PC-9 (cell line): ENCODE results near the gene ATP6V0B. TPM values are rescaled to one million over a fixed set of nuclear protein-coding genes. Genes with fewer than 3 reads are reported as not detected.

Source experiments
- BruUV-seq: library from RNA; stranded (reverse); fragments of 400-500 nt; replicated peaks from 2 replicates; lab custom pipeline; 2021; lab: Mats Ljungman, UMichigan
- CTCF ChIA-PET: fragments of 300-600 bp; sonication (Branson Sonifier 250); formaldehyde crosslinking; loops from one replicate; lab custom pipeline; 2022; ENCODE audit warnings: antibody characterized with exemption; lab: Charles Lee
- POLR2A ChIA-PET: fragments of 300-600 bp; sonication (Branson Sonifier 250); formaldehyde crosslinking; loops from one replicate; lab custom pipeline; 2022; ENCODE audit warnings: antibody characterized with exemption; ENCODE audit not compliant: unreplicated experiment; lab: Charles Lee
- DNase-seq, 2 experiments: peaks; one replicate each; pipeline versions ENCODE4 v3.0.0 to v3.0.0-alpha.2; 2015 to 2022; ENCODE audit warnings: mixed read lengths in 1 of 2
- H2AFZ ChIP-seq: fragments of 200-600 bp; sonication (generic); 2 replicates; pipeline ENCODE4 v1.8.1; 2017; ENCODE audit warnings: antibody characterized with exemption
- H3F3A ChIP-seq: fragments of 200-600 bp; sonication (generic); 2 replicates; pipeline ENCODE4 v1.8.1; 2017; ENCODE audit warnings: antibody characterized with exemption, mild to moderate bottlenecking, low read depth; ENCODE audit not compliant: insufficient read depth
- H3K27ac ChIP-seq: fragments of 200-600 bp; sonication (generic); 2 replicates; pipeline ENCODE4 v1.6.1; 2016; ENCODE audit warnings: mixed run types
- H3K27me3 ChIP-seq: fragments of 200-600 bp; sonication (generic); 2 replicates; pipeline ENCODE4 v1.6.1; 2016; ENCODE audit warnings: low read depth, mixed run types; ENCODE audit not compliant: insufficient read depth
- H3K36me3 ChIP-seq: fragments of 200-600 bp; sonication (generic); 2 replicates; pipeline ENCODE4 v1.6.1; 2016; ENCODE audit warnings: low read depth, mixed run types
- H3K4me1 ChIP-seq: fragments of 200-600 bp; sonication (generic); replicated peaks from 2 replicates; pipeline ENCODE4 v1.6.1; 2016; ENCODE audit warnings: mixed run types; ENCODE audit not compliant: insufficient read depth
- H3K4me2 ChIP-seq: fragments of 200-600 bp; sonication (generic); 2 replicates; pipeline ENCODE4 v1.6.1; 2017; ENCODE audit warnings: mixed run types
- H3K4me3 ChIP-seq: fragments of 200-600 bp; sonication (generic); 2 replicates; pipeline ENCODE4 v1.6.1; 2016; ENCODE audit warnings: mixed run types
- H3K79me2 ChIP-seq: fragments of 200-600 bp; sonication (generic); 2 replicates; pipeline ENCODE4 v1.6.1; 2017; ENCODE audit warnings: low read depth, mixed run types
- H3K9me2 ChIP-seq: fragments of 200-600 bp; sonication (generic); 2 replicates; pipeline ENCODE4 v1.8.1; 2017; ENCODE audit warnings: mild to moderate bottlenecking; ENCODE audit not compliant: insufficient read depth
- H3K9me3 ChIP-seq: fragments of 200-600 bp; sonication (generic); 2 replicates; pipeline ENCODE4 v1.8.1; 2016; ENCODE audit warnings: low read depth; ENCODE audit not compliant: insufficient read depth
- H4K20me1 ChIP-seq: fragments of 200-600 bp; sonication (generic); 2 replicates; pipeline ENCODE4 v1.8.1; 2017; ENCODE audit not compliant: insufficient read depth
- CTCF ChIP-seq: fragments of 200-600 bp; sonication (generic); conservative IDR thresholded peaks from 2 replicates; pipeline ENCODE4 v1.6.1; 2017; ENCODE audit warnings: mixed run types, antibody characterized with exemption, mild to moderate bottlenecking, moderate library complexity
- EZH2 ChIP-seq: fragments of 200-600 bp; sonication (generic); IDR thresholded peaks from 2 replicates; pipeline ENCODE4 v1.8.0; 2017; ENCODE audit warnings: antibody characterized with exemption, low read depth
- intact Hi-C: fragments of 100-400 bp; cut with micrococcal nuclease; formaldehyde crosslinking; loops from one replicate; pipeline ENCODE4 v1.10.0; 2022; ENCODE audit not compliant: unreplicated experiment
- total RNA-seq: library from RNA; stranded (reverse); gene quantifications from 2 replicates; pipeline ENCODE4 v1.2.3, GENCODE V29; 2021

Gene ATP6V0B
- total RNA-seq, 1 experiment from 2014 or later = 125 TPM

- Histone ChIP-seq H3F3A (peaks cover 6% of the 10 kb centered on the region; the same call in 1 of the 2 replicates), H3K9me3 (no peaks in the 10 kb centered on the region), H3K36me3 (no peaks in the 10 kb centered on the region), H3K27ac (no peak overlapping the region), H2AFZ (no peak overlapping the region), H3K27me3 (no peaks in the 10 kb centered on the region), H3K4me2 (peak overlapping the region; percentile 100), H3K9me2 (no peaks in the 10 kb centered on the region), H3K4me3 (peak overlapping the region; percentile 74; the same call in 1 of the 2 replicates), H3K4me1 (peaks cover 26% of the 10 kb centered on the region), H4K20me1 (no peaks in the 10 kb centered on the region), H3K79me2 (peaks cover 17% of the 10 kb centered on the region; the same call in 1 of the 2 replicates)
- intact Hi-C loops = loop anchor here (2.0 kb wide), 2 partner anchors 43 to 419 kb away; partner anchors contain the start of gene CCDC24
- TF ChIP-seq EZH2 (no peak), CTCF (no peak)
- ChIA-PET POLR2A (interaction anchor here (0.9 kb wide), 1 partner anchor 493 kb away, joined by 5 read pairs; no protein-coding TSS in a partner anchor), CTCF (interaction anchor here (0.7 kb wide), 1 partner anchor 100 kb away, joined by 3 read pairs; no protein-coding TSS in a partner anchor)
- no peak for DNase-seq
- BruUV-seq = TSS peak; percentile 43
Measured at GRCh38 chr1:43947874-43948437, 26.8 kb upstream of the ATP6V0B start.

- H3F3A ChIP-seq = peaks cover 6% of the 10 kb centered on the region; the same call in 1 of the 2 replicates
- peaks cover 24% of the 10 kb centered on the region for H3K4me1 ChIP-seq
- BruUV-seq = no TSS peak
- ChIA-PET CTCF (no interaction called here), POLR2A (no interaction called here)
- intact Hi-C loops = no loop called here
- peaks cover 15% of the 10 kb centered on the region; the same call in 1 of the 2 replicates for H3K79me2 ChIP-seq
- no peaks in the 10 kb centered on the region for H3K9me2 ChIP-seq
- TF ChIP-seq CTCF (no peak), EZH2 (no peak)
- no peak overlapping the region for H3K4me3 ChIP-seq
- H3K9me3 ChIP-seq = no peaks in the 10 kb centered on the region
- H3K27me3 ChIP-seq = no peaks in the 10 kb centered on the region
- DNase-seq = no peak
- H2AFZ ChIP-seq = no peak overlapping the region
- H3K27ac ChIP-seq = no peak overlapping the region
- no peak overlapping the region for H3K4me2 ChIP-seq
- no peaks in the 10 kb centered on the region for H4K20me1 ChIP-seq
- H3K36me3 ChIP-seq = no peaks in the 10 kb centered on the region
Measured at GRCh38 chr1:43949678-43950077, 25.1 kb upstream of the ATP6V0B start.

- H4K20me1 ChIP-seq = no peaks in the 10 kb centered on the region
- no TSS peak for BruUV-seq
- ChIA-PET POLR2A (no interaction called here), CTCF (no interaction called here)
- H3K9me3 ChIP-seq = no peaks in the 10 kb centered on the region
- H2AFZ ChIP-seq = no peak overlapping the region
- H3K27me3 ChIP-seq = no peaks in the 10 kb centered on the region
- H3K36me3 ChIP-seq = no peaks in the 10 kb centered on the region
- intact Hi-C loops = no loop called here
- no peak for TF ChIP-seq CTCF
- no peak overlapping the region for H3K4me3 ChIP-seq
- peaks cover 14% of the 10 kb centered on the region for H3K4me1 ChIP-seq
- peaks cover 14% of the 10 kb centered on the region; the same call in 1 of the 2 replicates for H3K79me2 ChIP-seq
- no peaks in the 10 kb centered on the region for H3K9me2 ChIP-seq
- no peak overlapping the region for H3K27ac ChIP-seq
- DNase-seq = no peak
- H3F3A ChIP-seq = no peaks in the 10 kb centered on the region
- no peak overlapping the region for H3K4me2 ChIP-seq
Measured at GRCh38 chr1:43951021-43951985, 23.5 kb upstream of the ATP6V0B start.
